H1 (cell line): Measurements from ENCODE around the gene CADM2. TPM values are rescaled to one million over a fixed set of nuclear protein-coding genes. Genes with fewer than 3 reads are reported as not detected.

Experiments
- CBX5 ChIP-seq: fragments of 300-800, 300-1000 bp; sonication (generic); IDR thresholded peaks from 2 replicates; pipeline ENCODE4 v1.7.1; 2016; ENCODE audit warnings: antibody characterized with exemption, low read length, low read depth
- USF2 ChIP-seq: IDR thresholded peaks from 2 replicates; pipeline ENCODE4 v1.6.1; 2011; ENCODE audit warnings: low read length, improper control_type of control experiment
- polyA plus RNA-seq, 7 experiments: library from polyadenylated mRNA; depleted of rRNA in 3 of 7; stranded (reverse) in 5 of 7; unstranded in 2 of 7; fragments of >200 nt in 5 of 7; fragments of 200-250 nt in 2 of 7; gene quantifications; 1 replicate in 5 of 7; 2 replicates in 1 of 7; 4 replicates in 1 of 7; pipeline versions ENCODE4 v1.2.1 to v1.2.3, GENCODE V29; 2011 to 2013; ENCODE audit warnings: missing spikeins in 2 of 7, mixed read lengths in 2 of 7
- total RNA-seq: library from RNA; stranded (reverse); fragmentation: NEBNext Ultra II Directional; extraction: Animal tissue kit (Norgen Biotek cat#: 25700); gene quantifications from 2 replicates; pipeline ENCODE4 v1.2.1, GENCODE V29; 2021

Gene CADM2
- total and polyA plus RNA-seq, 2 of the 8 experiments (the other 6 are each of a cell fraction or from before 2014, with no cell fraction given): 14.9 to 20.9 TPM

GRCh38 chr3:85662462-85662861 lies 703.7 kb downstream of the CADM2 start (continued):
- TF ChIP-seq USF2: no peak
- no peak for TF ChIP-seq CBX5
